Activated naive CD4-positive, alpha-beta T cell treated with anti-CD3 and anti-CD28 coated beads, Interleukin-2, amount 10 ng/mL, durations not matched to agents 7 days and 5 days (primary cell): ENCODE results near the gene MACC1.

Source experiments
- CTCF ChIA-PET: fragments of 350-600 bp; sonication (Branson Sonifier 250); formaldehyde crosslinking; loops from one replicate; lab custom pipeline; 2021; ENCODE audit warnings: antibody characterized with exemption; lab: Charles Lee
- DNase-seq: peaks from one replicate; pipeline ENCODE4 v3.0.0-alpha.2; 2020
- H3K27ac Mint-ChIP-seq: one replicate; pipeline ENCODE4 v1.8.0; 2021; ENCODE audit warnings: mild to moderate bottlenecking, moderate library complexity, mixed read lengths
- H3K27me3 Mint-ChIP-seq: one replicate; pipeline ENCODE4 v1.8.0; 2021; ENCODE audit warnings: mild to moderate bottlenecking, mixed read lengths
- H3K36me3 Mint-ChIP-seq: one replicate; pipeline ENCODE4 v1.8.0; 2021; ENCODE audit warnings: mixed read lengths
- H3K4me1 Mint-ChIP-seq: one replicate; pipeline ENCODE4 v1.8.0; 2021; ENCODE audit warnings: mixed read lengths
- H3K4me3 Mint-ChIP-seq: one replicate; pipeline ENCODE4 v1.8.0; 2021; ENCODE audit warnings: mild to moderate bottlenecking, moderate library complexity, mixed read lengths
- H3K9me3 Mint-ChIP-seq: one replicate; pipeline ENCODE4 v1.8.0; 2021; ENCODE audit warnings: mixed read lengths

The MACC1 gene, protein sequence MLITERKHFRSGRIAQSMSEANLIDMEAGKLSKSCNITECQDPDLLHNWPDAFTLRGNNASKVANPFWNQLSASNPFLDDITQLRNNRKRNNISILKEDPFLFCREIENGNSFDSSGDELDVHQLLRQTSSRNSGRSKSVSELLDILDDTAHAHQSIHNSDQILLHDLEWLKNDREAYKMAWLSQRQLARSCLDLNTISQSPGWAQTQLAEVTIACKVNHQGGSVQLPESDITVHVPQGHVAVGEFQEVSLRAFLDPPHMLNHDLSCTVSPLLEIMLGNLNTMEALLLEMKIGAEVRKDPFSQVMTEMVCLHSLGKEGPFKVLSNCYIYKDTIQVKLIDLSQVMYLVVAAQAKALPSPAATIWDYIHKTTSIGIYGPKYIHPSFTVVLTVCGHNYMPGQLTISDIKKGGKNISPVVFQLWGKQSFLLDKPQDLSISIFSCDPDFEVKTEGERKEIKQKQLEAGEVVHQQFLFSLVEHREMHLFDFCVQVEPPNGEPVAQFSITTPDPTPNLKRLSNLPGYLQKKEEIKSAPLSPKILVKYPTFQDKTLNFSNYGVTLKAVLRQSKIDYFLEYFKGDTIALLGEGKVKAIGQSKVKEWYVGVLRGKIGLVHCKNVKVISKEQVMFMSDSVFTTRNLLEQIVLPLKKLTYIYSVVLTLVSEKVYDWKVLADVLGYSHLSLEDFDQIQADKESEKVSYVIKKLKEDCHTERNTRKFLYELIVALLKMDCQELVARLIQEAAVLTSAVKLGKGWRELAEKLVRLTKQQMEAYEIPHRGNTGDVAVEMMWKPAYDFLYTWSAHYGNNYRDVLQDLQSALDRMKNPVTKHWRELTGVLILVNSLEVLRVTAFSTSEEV

DNA sequence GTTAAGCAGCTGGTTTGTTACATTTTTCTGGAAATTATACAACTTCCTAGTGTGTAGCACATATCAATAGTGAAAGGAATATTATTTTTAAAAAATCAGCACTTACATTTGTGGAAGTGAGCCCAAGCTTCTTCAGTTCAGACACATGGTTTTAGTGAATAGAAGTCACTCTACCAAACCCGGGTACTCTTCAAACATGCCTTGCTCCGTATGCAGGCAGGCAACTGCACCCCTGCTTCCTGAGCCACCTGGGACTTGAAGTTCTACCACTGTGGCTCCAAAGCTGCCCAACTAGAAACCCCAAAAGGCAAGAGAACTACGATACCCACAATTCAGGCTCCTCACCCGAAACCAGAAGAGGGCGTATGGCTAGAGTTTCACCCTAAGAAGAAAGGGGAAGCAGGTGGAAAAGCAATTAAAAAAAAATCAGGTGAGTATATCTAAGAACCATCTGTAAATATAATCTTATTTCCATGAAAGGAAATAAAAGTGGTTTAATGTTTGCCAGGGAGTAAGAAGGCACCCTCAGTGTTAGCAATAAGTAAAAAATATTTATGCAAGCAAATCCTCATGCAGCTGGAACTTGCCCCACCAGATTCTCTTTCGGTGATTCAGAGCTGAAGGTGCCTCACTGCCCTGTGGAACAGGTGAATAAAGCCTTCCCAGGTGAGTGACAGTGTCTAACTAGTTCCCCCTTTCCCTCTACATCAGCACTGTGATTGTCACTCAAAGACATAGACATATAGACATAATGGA, at the start of gene MACC1:
TSS of gene MACC1 (minus strand) at position 192 of the 756 bp plus-strand sequence. CDS start 55,522 bp downstream, outside the sequence.
- CTCF ChIA-PET = interaction anchor here (1.2 kb wide), 1 partner anchor 381 kb away, joined by 3 read pairs; no protein-coding TSS in a partner anchor

DNA sequence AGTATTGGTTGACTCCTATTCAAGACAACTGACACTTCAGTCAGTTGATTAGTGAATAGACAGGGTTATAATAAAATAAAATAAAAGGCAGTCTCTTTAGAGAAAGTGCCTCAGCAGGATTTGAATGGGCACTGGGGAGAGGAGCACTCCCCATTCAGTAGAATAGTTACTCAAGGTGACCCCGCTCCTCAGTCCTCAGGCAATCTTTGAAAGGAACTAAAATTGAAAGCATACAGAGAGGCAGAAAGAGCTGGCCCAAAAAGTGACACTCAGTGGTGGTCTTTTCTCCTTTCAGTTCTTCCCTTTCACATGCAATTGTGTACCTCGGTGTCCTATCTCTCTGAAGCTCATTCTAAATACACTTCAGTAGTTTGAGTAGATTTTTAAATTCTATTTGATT, 47.4 kb upstream of the MACC1 start:
- CTCF ChIA-PET = no interaction called here
- no peaks in the 10 kb centered on the region for H3K27me3 Mint-ChIP-seq
- H3K4me3 Mint-ChIP-seq = no peak overlapping the region
- no peaks in the 10 kb centered on the region for H3K36me3 Mint-ChIP-seq
- no peaks in the 10 kb centered on the region for H3K9me3 Mint-ChIP-seq
- DNase-seq = no peak
- H3K4me1 Mint-ChIP-seq = no peaks in the 10 kb centered on the region
- no peak overlapping the region for H3K27ac Mint-ChIP-seq

More for the DNA sequence above, at the start of gene MACC1:
- no peaks in the 10 kb centered on the region for H3K9me3 Mint-ChIP-seq
- no peaks in the 10 kb centered on the region for H3K36me3 Mint-ChIP-seq
- no peaks in the 10 kb centered on the region for H3K27me3 Mint-ChIP-seq
- no peak within 1 kb of the TSS for H3K27ac Mint-ChIP-seq
- DNase-seq = no peak
- no peaks in the 10 kb centered on the region for H3K4me1 Mint-ChIP-seq
- H3K4me3 Mint-ChIP-seq = no peak within 1 kb of the TSS

DNA sequence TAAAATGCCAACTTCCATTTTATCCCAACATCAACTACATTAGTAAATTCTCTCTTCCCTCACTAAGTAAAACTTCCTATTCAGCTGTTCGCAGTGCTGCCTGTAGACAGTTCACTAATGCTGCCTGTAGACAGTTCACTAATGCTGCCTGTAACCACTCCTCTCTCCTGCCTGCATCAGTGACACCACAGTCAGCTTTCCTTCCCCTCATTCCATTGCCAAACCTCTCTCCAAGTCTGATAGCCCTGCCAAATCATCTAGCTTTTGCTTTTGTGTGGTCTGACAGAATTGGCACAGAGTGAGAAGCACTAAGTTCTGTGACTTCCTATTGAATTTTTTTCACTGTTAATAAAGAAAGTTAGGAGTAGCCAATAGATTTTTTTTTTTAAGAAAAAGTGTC, 43.0 kb upstream of the MACC1 start:
- H3K27ac Mint-ChIP-seq = no peak overlapping the region
- no peaks in the 10 kb centered on the region for H3K36me3 Mint-ChIP-seq
- H3K9me3 Mint-ChIP-seq = no peaks in the 10 kb centered on the region
- DNase-seq = no peak
- CTCF ChIA-PET = no interaction called here
- no peaks in the 10 kb centered on the region for H3K27me3 Mint-ChIP-seq
- H3K4me3 Mint-ChIP-seq = no peak overlapping the region
- no peaks in the 10 kb centered on the region for H3K4me1 Mint-ChIP-seq

DNA sequence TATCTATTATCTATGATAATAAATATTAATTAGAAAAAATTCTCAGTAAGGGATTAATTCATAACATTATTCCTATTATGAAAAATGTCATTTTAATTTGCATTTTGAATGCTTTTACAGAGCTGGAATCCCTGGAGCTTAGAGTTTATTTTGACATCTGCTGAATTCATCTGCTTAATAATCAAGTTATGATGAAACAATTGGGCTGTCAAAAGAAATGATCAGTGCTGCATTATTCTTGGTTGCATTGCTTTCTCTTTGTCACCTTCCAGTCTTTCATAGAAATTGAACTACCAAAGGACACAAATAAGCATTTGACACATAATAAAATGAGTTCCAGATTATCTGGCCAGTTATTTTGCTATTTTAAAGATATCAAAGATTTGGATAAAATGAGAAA, 40.0 kb upstream of the MACC1 start:
- no peak overlapping the region for H3K27ac Mint-ChIP-seq
- no peak overlapping the region for H3K4me3 Mint-ChIP-seq
- no peaks in the 10 kb centered on the region for H3K9me3 Mint-ChIP-seq
- H3K36me3 Mint-ChIP-seq = no peaks in the 10 kb centered on the region
- no peak for DNase-seq
- H3K4me1 Mint-ChIP-seq = no peaks in the 10 kb centered on the region
- no peaks in the 10 kb centered on the region for H3K27me3 Mint-ChIP-seq
- CTCF ChIA-PET = no interaction called here

DNA sequence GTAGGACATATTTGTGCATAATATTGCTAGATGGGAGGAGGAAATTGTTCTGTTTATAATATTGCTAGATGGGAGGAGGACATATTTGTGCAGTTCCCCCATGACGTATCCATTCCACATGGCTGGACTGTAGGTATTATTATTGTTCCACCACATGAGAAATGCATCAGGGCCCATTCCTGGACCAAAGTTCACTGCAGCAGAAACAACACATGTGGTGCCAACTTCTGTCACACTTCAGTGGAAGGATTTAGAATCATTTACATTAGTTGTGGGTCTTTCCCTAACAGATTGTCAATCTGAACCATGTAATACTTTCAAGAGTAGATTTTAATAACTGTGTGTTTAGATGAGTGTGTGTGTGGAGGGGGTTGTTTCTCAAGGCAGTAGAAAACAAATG, 32.7 kb upstream of the MACC1 start:
- no peak overlapping the region for H3K27ac Mint-ChIP-seq
- no peaks in the 10 kb centered on the region for H3K9me3 Mint-ChIP-seq
- no peaks in the 10 kb centered on the region for H3K4me1 Mint-ChIP-seq
- H3K27me3 Mint-ChIP-seq = no peaks in the 10 kb centered on the region
- CTCF ChIA-PET = no interaction called here
- H3K4me3 Mint-ChIP-seq = no peak overlapping the region
- no peaks in the 10 kb centered on the region for H3K36me3 Mint-ChIP-seq
- no peak for DNase-seq

DNA sequence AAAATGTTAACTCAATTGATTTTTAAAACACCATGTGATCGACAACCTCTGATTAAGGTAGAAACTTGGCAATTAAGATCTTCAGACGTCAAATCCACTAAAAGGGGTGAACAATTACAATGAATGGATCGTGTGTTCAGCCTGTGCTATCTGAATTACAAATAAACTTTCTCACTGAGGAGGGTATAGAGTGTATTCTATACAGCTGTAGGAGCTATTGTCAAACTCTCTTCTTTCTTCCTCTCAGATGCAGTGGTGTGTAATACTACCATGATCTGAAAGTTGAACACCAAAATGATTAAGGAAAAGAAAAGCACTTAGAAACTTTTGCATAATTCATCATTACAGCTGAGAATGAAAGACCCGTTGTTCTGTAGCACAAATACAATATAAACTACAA, 32.2 kb upstream of the MACC1 start:
- no peak for DNase-seq
- H3K27ac Mint-ChIP-seq = no peak overlapping the region
- H3K27me3 Mint-ChIP-seq = no peaks in the 10 kb centered on the region
- no peak overlapping the region for H3K4me3 Mint-ChIP-seq
- no peaks in the 10 kb centered on the region for H3K9me3 Mint-ChIP-seq
- no peaks in the 10 kb centered on the region for H3K4me1 Mint-ChIP-seq
- H3K36me3 Mint-ChIP-seq = no peaks in the 10 kb centered on the region
- CTCF ChIA-PET = no interaction called here

DNA sequence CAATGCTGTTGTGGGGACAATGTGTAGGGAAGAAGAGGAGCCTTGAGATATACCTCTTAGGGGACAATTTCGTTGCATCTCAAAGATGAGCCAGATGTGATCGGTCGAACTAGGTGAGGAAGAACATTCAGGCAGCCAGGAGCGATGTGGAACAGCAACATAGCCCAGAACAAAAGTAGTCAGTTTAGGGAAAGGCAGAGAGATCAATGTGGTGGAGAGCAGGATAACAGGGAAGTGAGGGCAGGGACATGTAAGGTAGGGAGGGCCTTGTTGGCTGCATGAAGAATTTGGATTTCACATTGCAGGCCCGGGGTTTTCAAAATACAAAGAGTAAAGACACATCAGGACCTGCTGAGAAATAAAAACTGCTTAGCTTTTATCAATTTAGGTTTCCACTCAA, 29.1 kb upstream of the MACC1 start:
- CTCF ChIA-PET = no interaction called here
- Mint-ChIP-seq H3K36me3 (no peaks in the 10 kb centered on the region), H3K27me3 (no peaks in the 10 kb centered on the region), H3K27ac (no peak overlapping the region), H3K9me3 (no peaks in the 10 kb centered on the region), H3K4me1 (no peaks in the 10 kb centered on the region), H3K4me3 (no peak overlapping the region)
- no peak for DNase-seq

DNA sequence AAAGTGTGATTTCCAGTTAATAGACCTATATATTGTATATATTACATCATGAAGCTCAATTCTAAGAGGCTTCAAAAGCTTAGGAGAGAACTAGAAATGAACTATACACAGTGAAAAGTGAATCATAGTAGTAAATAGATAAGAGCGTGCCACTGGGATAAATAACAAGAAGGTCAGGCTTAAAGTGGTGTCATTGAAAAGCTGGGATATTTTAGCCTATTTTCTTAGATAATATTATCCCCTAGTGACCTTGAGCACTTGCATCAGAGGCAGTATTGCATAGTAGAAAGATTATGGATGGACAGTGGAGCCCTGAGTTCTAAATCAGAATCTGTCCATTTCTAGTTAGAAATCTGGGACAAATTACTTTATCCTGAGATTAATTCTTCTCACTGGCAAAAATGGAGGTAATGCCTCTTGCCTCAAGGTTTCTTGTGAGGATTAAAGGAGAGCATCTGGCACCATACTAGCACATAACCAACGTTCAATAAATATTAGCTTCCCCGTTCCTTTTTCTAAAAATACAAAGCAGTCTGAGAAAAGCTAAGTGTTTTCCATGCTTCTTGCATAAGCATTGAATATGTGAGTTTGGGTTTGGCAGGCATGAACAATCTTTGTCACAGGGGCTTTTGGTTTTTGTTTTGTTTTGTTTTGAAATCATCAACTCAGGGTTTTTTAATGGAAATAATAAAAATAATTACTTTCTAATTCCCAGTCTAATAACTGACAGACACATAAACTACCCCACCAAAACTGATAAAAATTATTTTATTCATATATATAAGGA, 27.3 kb upstream of the MACC1 start:
- no peak overlapping the region for H3K27ac Mint-ChIP-seq
- H3K9me3 Mint-ChIP-seq = no peaks in the 10 kb centered on the region
- CTCF ChIA-PET = no interaction called here
- no peaks in the 10 kb centered on the region for H3K36me3 Mint-ChIP-seq
- DNase-seq = no peak
- H3K4me1 Mint-ChIP-seq = no peaks in the 10 kb centered on the region
- no peaks in the 10 kb centered on the region for H3K27me3 Mint-ChIP-seq
- H3K4me3 Mint-ChIP-seq = no peak overlapping the region

DNA sequence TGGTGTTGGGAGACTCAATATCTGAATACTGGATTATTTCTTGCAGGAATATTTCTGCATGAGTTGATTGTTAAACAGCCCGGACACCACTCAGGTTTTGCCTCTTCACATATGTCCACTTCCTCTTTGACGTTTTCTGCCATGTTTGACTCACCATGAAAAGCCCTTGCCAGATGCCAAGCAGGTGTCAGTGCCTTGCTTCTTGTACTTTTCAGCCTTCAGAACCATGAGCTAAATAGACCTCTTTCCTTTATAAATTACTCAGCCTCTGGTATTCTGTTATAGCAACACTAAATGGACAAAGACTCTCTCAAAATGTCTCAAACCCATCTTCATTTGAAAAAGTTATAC, 24.7 kb upstream of the MACC1 start:
- DNase-seq = no peak
- H3K36me3 Mint-ChIP-seq = no peaks in the 10 kb centered on the region
- no peaks in the 10 kb centered on the region for H3K27me3 Mint-ChIP-seq
- H3K4me3 Mint-ChIP-seq = no peak overlapping the region
- CTCF ChIA-PET = no interaction called here
- H3K9me3 Mint-ChIP-seq = no peaks in the 10 kb centered on the region
- H3K27ac Mint-ChIP-seq = no peak overlapping the region
- peaks cover 2% of the 10 kb centered on the region for H3K4me1 Mint-ChIP-seq

DNA sequence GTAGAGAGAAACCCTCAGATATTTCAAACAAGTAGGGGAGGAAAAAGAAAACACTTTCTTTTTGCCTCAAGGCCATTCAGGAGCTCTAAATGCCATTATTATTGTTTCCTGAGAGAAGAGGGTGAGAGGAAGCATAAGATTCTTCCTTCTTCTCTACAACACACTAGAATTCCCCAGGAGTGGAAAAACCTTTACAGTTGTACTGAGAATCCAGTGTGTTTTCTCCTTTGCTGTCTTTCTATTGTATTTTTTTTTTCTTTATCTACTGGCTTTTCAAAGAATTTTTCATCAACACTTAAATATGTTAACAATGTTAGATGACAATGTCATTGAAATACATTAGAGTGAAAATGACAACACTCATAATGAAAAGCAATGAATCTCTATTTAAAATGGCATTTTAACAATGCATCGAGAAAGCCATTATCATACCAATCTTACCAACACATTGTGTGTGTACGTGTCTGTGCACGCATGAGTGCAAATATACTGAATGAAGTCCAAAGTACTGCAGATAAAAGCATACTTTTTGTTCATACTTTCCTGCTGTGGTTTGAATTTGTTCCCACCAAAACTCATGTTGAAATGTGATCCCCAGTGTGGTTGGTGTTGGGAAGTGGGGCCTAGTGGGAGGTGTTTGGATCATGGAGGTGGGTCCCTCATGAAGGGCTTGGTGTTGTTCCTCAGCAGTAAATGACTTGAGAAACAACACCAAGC, 24.2 kb upstream of the MACC1 start:
- no peak overlapping the region for H3K27ac Mint-ChIP-seq
- no peak for DNase-seq
- no peaks in the 10 kb centered on the region for H3K27me3 Mint-ChIP-seq
- H3K4me1 Mint-ChIP-seq = peaks cover 2% of the 10 kb centered on the region
- no peaks in the 10 kb centered on the region for H3K9me3 Mint-ChIP-seq
- no peaks in the 10 kb centered on the region for H3K36me3 Mint-ChIP-seq
- CTCF ChIA-PET = no interaction called here
- no peak overlapping the region for H3K4me3 Mint-ChIP-seq

DNA sequence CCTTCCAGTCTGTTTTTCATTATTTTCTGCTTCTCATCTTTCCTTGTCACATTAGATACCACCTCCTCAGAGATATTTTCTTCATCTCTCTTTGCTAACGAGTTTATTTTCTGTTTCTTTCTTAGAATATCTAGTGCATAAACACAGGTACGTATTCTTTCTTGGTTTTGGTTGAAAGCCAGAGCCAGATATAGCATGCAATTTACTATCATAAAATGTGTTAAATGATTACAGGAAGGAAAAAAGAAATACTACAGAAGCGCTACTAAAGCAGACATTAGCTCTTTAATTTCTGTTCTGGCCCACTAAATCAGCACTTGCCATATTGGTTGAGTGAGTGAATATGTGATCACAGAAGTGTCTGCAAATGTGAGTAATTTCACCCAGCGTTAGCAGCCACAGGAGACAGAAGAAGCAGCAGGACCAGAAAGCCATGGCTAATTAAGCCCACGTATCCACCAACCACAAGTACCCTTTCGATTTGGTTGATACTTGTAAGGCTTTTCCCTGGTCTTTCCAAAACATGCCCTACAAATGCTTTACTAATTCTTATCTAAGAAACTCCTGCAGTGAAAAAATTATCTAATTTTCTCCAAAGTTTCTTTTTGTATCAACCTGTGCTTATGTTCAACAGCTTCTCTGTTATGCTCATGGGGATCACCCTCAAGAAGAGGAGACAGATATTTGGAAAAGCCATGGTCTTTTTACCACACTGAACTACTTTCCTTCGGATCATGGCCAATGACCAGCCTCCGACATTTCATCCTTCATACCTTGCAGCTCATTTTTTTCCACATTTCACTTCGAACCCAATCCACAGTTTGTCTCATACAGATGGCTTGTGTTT, 23.1 kb upstream of the MACC1 start:
- Mint-ChIP-seq H3K27me3 (no peaks in the 10 kb centered on the region), H3K4me3 (no peak overlapping the region), H3K4me1 (peaks cover 2% of the 10 kb centered on the region), H3K27ac (no peak overlapping the region), H3K36me3 (no peaks in the 10 kb centered on the region), H3K9me3 (no peaks in the 10 kb centered on the region)
- DNase-seq = no peak
- CTCF ChIA-PET = no interaction called here

DNA sequence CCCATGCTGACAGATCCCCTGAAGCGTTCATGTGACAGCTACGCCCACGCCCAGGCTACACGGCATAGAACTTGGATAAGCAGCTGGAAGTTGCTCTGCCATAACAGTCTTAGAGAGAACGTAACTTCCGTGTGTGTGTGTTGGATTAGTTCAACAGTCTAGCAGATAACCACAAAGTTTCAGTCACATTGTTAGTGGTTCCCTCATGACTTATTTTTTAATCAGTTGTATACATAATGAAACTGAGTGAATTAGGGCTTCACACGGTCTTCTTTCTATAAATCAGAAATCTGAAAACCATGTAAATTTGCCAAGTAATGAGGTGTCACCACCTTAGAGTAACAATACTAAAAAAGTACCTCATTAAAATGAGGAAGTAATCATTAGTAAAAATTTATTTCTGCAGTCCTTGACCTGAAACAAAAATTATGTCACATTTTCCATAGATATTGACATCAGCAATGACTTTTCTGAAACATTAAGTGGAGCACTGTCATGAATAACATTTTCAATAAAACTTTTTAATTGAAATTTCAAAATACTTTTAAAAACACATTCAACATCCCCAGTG, 21.7 kb upstream of the MACC1 start:
- no peak overlapping the region for H3K27ac Mint-ChIP-seq
- peaks cover 2% of the 10 kb centered on the region for H3K4me1 Mint-ChIP-seq
- no peaks in the 10 kb centered on the region for H3K9me3 Mint-ChIP-seq
- H3K4me3 Mint-ChIP-seq = no peak overlapping the region
- DNase-seq = no peak
- H3K27me3 Mint-ChIP-seq = no peaks in the 10 kb centered on the region
- CTCF ChIA-PET = no interaction called here
- no peaks in the 10 kb centered on the region for H3K36me3 Mint-ChIP-seq
